NCI-H446 (cell line): Measurements from ENCODE around the gene TACC2.

Experiments
- DNase-seq, 2 experiments: peaks; one replicate each; lab custom pipeline; 2025; lab: John Stamatoyannopoulos, UW

TACC2 gene

GRCh38 chr10:122170802-122171201 is 181.8 kb downstream of the TACC2 start:
- DNase-seq = no peak

- DNase-seq = no peak
These were observed 182.5 kb downstream of the TACC2 start for GRCh38 chr10:122171302-122172075.

DNA sequence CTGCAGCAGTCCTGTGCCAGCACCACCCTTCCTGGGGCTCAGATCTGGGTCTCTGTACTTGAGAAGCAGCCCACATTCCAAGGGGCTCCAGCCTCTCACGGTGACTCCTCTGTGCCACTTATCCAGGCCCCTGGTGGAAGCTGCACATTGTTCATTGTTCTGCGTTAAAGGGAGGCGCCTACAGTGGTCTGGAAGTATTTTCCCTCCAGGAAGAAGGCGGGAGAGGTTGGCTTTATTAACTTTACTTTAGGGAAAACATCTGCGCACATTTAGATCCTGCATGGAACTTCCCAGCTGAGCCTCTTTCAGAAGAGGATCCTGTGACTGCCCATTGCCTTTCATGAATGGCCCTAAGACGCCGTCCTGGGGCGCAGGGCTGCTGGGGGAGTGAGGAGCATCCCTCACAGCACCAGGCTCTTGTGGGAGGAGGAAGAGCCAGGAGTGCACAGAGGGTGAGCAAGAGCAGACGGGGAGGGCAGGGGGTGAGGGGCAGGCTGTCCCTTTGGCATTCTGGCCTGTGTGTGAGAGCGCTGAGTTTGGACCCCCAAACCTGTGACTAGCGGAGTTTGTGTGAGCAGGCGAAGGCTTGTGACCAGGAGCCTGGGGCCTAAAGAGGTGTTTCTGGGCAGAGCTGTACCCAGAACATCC is 183.5 kb downstream of the TACC2 start:
- DNase-seq = no peak

DNA sequence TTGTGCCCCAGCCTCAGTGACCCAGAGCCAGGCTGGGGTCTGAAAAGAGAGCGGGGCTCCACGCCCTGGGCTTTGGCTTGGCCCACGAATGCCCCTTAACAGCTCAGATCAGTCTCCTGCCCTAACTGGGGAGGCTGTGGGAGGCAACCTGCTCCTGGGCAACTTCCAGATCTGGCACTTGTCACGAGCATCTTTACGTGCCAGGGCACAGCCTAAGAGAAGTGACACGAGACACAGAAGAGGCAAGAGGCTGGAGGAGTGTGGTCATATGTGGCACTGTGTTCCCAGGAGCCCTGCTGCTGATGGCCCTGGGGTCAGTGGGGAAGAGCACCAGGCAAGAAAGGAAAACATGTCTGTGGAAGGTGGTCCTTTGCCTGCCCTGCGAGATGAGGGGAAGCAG is 184.4 kb downstream of the TACC2 start:
- no peak for DNase-seq

DNA sequence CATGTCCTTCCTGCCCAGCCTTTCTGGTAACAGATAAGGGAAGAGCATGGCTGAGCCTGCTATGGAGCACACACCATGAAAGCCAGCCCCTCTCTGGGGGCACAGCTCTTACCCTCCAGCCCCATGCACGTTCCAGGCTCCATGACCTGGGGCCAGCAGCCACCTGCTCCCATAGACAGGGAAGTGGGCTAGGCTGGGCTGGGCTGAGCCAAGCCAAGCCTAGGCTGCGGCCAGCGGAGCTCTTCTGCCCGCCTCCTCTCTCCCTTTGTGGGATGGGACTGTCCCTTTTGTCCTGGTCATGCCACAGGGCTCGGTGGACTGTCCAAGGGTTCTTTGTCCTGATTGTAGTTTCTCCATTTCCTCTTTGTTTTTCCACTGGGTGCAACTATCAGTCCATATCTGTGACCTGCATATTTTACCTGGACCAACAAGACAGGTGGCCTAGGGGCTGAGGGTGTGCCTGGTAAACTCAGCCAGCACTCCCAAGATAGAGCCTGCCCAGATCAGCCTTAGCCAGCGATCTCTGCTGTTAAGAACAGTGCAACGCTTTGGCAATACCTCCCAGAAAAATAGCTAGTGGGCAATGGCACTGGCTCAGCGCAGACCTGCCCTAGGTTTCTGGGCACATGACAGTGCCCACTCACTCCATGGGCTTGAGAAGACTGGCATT is 184.9 kb downstream of the TACC2 start:
- DNase-seq = no peak

DNA sequence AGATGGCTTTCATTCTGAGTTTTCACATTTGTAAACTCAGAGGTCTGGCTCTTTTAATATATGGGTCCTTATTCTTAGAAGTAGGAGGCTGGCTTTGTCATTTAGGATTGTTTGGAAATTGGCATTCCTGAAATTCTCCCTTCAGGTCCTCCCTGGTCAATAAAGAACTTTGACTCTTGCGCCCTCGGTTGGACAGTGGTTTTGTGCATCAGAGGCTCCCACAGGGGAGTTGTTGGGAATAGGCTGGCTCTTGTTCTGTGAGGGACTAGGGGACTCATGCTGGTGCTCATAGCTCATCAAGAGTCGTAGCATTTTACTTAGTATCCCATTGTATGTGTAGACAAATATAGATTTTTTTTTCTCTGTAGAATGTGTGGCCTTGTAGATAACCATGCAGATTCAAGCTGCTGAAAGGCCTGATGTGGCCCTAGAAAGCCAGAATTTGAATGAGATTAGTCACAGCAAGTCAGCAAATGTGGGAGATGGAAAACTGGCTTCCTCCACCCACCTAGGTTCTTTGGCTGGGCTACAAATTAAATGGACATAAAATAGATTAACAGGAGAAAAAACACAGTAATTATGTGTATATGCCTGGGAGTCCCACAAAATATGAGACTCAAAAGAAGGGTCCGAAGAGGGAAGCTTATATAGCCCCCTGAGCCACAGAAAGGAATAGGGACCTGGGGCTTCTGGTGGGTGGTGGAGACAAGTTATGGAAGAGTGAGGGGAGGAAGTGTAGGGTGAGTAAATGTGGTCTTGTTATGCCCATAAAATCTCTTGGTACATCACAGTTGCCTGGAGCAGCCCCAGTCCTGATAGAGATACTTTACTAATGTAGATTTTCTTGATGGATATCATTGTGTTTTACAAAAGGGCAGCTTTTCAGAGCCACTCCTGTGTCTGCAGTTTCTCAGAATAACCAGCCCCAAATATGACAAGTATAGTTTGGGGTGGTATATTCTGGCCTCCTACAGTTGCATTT is 187.6 kb downstream of the TACC2 start:
- DNase-seq = no peak

DNA sequence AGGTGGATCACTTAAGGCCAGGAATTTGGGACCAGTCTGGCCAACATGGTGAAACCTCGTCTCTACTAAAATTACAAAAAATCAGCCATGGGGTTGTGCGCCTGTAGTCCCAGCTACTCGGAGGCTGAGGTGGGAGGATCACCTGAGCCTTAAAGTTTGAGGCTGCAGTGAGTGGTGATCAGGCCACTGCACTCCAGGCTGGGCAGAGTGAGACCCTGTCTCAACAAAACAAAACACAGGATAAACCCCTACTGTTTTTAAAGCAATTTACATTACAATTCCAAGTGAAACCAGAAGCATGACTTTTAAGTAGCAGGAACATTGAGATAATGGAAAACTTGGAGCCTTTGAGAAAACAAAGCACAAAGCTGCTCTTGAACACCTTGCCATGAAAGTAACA is 189.7 kb downstream of the TACC2 start:
- DNase-seq = no peak

GRCh38 chr10:122181041-122181732 is 192.2 kb downstream of the TACC2 start:
- DNase-seq = no peak

DNA sequence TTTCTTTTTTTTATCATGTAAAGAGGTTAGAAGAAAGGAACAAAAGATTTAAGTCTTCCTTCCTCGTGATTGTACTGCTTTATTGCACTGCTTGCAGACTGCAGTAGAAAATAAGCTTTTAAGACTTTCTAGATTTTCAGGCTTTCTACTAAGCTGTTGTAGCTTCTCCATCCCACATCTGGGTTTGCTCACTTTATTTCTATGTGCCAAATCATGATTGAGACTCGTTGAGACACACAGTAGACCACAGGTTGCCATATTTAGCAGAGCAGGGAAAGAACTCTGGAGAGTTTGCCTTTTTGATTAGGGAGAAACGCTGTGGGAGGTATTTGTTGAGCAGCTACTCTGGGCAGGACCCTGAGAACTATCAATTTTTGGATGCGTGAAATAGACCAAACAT is 192.9 kb downstream of the TACC2 start:
- no peak for DNase-seq

- no peak for DNase-seq
These were observed 193.3 kb downstream of the TACC2 start for GRCh38 chr10:122182308-122182707.

- DNase-seq = no peak
These were observed 195.3 kb downstream of the TACC2 start for GRCh38 chr10:122184254-122184653.

- no peak for DNase-seq
These were observed 196.7 kb downstream of the TACC2 start for GRCh38 chr10:122185643-122186042.

DNA sequence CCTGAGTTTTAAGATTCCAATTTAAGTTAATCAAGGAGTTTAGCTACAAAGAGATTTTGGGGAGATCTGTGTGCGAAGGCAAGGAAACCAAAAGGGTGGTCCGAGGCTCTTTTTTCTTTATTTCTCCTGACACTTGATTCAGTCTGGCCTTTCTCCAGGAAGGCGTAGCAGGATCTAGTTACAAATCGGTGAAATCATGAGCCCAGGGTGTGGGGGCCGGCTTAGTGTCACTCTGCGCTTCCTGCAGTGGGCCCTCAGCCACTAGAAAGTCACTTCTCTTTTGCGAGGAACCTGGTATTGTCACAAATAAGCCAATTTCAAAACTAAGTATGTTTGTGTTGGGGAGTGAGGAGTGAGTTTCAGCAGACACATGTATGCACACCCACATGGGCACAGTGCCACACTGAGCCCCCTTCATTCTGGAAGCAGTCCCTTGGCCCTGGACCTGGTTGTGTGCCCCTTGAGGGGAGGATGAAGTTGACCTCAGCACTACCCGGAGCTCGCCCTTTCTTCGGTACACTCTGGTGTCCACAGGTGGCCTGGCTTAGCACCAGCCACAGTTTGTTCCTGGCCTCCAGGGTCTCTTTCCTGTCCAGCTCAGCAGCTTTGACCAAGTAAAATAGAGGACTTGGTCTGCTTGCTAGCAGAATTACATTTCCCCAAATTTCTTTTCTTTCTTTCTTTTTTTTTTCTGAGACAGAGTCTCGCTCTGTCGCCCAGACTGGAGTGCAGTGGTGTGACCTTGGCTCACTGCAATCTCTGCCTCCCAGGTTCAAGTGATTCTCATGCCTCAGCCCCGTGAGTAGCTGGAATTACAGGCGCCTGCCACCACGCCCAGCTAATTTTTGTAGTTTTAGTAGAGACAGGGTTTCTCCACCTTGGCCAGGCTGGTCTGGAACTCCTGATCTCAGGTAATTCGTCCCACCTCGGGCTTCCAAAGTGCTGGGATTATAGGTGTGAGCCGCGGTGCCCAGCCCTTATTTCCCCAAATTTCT is 198.2 kb downstream of the TACC2 start:
- DNase-seq = no peak

- no peak for DNase-seq
These were observed 199.7 kb downstream of the TACC2 start for GRCh38 chr10:122188706-122189105.

DNA sequence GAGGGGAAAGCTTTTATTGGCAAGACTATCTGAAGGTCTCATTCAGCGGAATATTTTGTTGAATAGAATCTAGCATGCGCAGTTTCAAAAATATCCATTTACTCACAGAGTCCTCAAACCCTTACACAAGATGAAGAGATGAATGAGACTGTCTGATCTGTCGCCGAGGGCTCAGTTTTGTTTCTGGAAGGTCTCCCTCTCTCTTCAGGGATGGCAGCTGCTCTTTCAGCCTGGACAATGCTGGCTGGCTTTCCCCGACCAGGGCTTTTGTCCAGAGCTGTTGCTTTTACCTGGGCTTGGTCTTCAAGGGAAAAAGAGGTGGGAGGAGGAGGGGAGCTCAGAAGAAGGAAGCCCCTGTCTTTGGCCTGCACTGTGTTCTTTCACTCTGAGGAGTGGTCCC is 200.2 kb downstream of the TACC2 start:
- no peak for DNase-seq

DNA sequence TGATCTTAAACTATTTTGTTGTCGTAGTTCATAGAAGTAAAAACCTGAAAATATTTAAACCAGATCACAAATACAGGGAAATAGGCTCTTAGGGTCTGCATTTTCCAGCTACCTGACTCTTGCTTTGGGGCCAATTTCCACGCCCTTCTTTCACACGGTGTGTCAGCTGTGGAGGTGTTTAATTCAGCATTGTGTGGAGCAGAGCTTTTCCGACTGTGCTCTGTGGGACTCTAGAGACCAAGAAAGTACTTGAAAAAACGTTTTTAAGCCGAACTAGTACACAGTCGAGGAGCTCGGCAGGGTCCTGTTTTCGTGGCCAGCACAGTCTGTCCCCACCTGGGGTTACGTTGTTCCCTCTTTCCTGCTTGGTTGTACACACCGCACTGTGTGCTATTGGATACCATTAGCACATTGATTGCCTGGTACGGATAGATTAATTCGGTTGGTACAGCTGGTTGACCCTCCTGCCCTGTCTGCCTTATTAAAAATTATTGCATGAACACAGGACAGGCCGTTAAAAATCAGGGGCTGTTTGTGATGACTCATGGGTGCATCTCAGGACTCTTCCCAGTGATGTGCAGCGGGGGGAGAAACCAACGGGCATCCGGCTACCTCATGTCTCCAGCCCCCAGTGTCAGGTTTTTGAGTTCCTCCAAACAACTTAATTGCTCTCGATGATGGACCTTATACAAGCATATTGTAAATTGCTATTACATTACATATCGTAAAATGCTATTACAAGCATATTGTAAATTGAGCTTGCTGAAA is 201.4 kb downstream of the TACC2 start:
- DNase-seq = no peak

DNA sequence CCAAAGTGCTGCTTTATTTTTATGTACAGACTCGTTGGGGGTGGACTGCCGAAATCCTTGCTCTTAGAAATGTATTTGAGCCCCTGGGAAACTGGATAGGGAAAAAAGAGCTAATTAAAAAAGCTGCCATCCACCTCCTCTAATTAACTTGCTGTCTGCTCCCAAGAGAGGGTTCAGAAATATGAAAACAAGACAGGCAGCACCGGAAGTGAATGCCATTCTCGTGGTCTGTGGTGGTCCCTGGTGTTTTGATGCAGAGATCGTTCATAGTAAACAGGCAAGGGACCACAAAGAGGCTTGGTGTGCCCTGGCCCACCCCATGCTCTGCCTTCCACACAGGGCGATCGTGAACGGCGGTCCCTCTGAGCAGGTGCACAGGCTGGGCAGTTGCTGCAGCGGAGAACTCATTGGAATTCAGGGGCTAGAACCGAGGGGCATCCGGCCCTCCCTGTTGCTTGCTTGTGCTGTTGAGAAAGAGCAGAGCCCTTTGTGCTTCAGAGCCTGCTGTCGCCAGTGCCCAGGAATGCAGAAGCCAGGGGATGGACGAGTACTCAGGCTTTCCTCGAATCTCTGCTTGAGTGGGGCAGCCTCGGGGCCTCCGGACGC is 203.1 kb downstream of the TACC2 start:
- no peak for DNase-seq

DNA sequence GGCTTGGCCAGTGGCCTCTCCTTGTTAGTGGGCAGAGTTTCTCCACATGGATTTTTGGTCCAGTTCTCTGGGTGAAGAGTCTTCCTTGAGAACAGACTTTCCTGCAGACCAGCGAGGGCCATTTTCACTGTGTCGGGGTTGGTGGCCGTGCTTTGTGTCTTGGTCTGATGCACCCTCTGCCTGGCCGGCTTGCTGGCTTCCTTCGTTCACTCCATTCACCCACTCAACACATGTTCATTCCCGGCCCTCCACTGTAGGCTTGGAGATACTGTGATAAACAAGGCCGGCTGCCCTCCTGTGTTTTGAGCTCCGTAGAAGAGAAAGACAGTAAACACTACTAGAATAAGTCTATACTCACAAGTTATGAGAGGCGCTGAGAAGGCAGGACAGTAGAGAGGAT is 205.3 kb downstream of the TACC2 start:
- DNase-seq = no peak

- DNase-seq = no peak
These were observed 207.3 kb downstream of the TACC2 start for GRCh38 chr10:122196218-122196617.
